Ishikawa (cell line): ENCODE results near the gene ADK.

Experiments
- EP300 ChIP-seq: IDR thresholded peaks from 2 replicates; pipeline ENCODE4 v1.6.1; 2012; ENCODE audit warnings: borderline replicate concordance
- TCF12 ChIP-seq: IDR thresholded peaks from 2 replicates; pipeline ENCODE4 v1.6.1; 2012; ENCODE audit warnings: low read depth
- YY1 ChIP-seq: IDR thresholded peaks from 2 replicates; pipeline ENCODE4 v1.6.1; 2012; ENCODE audit warnings: low read depth
- ZBTB7A ChIP-seq: IDR thresholded peaks from 2 replicates; pipeline ENCODE4 v1.6.1; 2012; ENCODE audit warnings: low read depth

GRCh38 chr10:74322565-74322964 lies 171.5 kb downstream of the ADK start:
- TF ChIP-seq EP300 (no peak), ZBTB7A (no peak), TCF12 (no peak), YY1 (no peak)
